WTC11 (cell line): Measurements from ENCODE around the gene MAST1. TPM values are rescaled to one million over a fixed set of nuclear protein-coding genes. Genes with fewer than 3 reads are reported as not detected.

Source experiments
- CREM ChIP-seq: sonication (generic); formaldehyde crosslinking; IDR thresholded peaks from 2 replicates; pipeline ENCODE4 v1.8.1; 2022; ENCODE audit warnings: mild to moderate bottlenecking, missing genetic modification reagents, moderate library complexity
- E2F1 ChIP-seq: sonication (generic); formaldehyde crosslinking; IDR thresholded peaks from 2 replicates; pipeline ENCODE4 v1.8.0; 2022; ENCODE audit warnings: mild to moderate bottlenecking, missing genetic modification reagents
- FOXJ3 ChIP-seq: sonication (generic); formaldehyde crosslinking; IDR thresholded peaks from 2 replicates; pipeline ENCODE4 v1.9.0; 2021; ENCODE audit warnings: missing genetic modification reagents, mild to moderate bottlenecking, borderline replicate concordance
- GABPB1 ChIP-seq: sonication (generic); formaldehyde crosslinking; IDR thresholded peaks from 2 replicates; pipeline ENCODE4 v1.8.1; 2023; ENCODE audit warnings: mild to moderate bottlenecking, missing genetic modification reagents
- HMGA2 ChIP-seq: fragments of 250-450 bp; sonication (Bioruptor Pico); IDR thresholded peaks from 2 replicates; pipeline ENCODE4 v1.4.0; 2021; ENCODE audit warnings: mild to moderate bottlenecking, moderate library complexity
- JAZF1 ChIP-seq: fragments of 250-450 bp; sonication (Bioruptor Pico); IDR thresholded peaks from 2 replicates; pipeline ENCODE4 v1.9.0; 2021; ENCODE audit warnings: moderate library complexity, mild to moderate bottlenecking, inconsistent platforms
- MXD4 ChIP-seq: fragments of 250-450 bp; sonication (Bioruptor Pico); IDR thresholded peaks from 2 replicates; pipeline ENCODE4 v1.8.0; 2021; ENCODE audit warnings: mild to moderate bottlenecking, moderate library complexity, borderline replicate concordance
- MYBL2 ChIP-seq: sonication (generic); formaldehyde crosslinking; IDR thresholded peaks from 2 replicates; pipeline ENCODE4 v1.8.1; 2023; ENCODE audit warnings: mild to moderate bottlenecking, moderate library complexity, missing genetic modification reagents
- NFE2L1 ChIP-seq: sonication (generic); formaldehyde crosslinking; IDR thresholded peaks from 2 replicates; pipeline ENCODE4 v1.8.1; 2023; ENCODE audit warnings: missing genetic modification reagents
- RELA ChIP-seq: sonication (generic); formaldehyde crosslinking; IDR thresholded peaks from 2 replicates; pipeline ENCODE4 v1.8.1; 2022; ENCODE audit warnings: missing genetic modification reagents, mild to moderate bottlenecking, borderline replicate concordance
- RORB ChIP-seq: fragments of 250-450 bp; sonication (Bioruptor Pico); IDR thresholded peaks from 2 replicates; pipeline ENCODE4 v1.9.0; 2021; ENCODE audit warnings: mild to moderate bottlenecking
- SMAD4 ChIP-seq: sonication (generic); formaldehyde crosslinking; IDR thresholded peaks from 2 replicates; pipeline ENCODE4 v1.8.0; 2022; ENCODE audit warnings: mild to moderate bottlenecking, missing genetic modification reagents
- SP1 ChIP-seq: sonication (generic); formaldehyde crosslinking; conservative IDR thresholded peaks from 2 replicates; pipeline ENCODE4 v1.8.1; 2022; ENCODE audit warnings: missing genetic modification reagents
- ZBTB21 ChIP-seq: sonication (generic); formaldehyde crosslinking; IDR thresholded peaks from 2 replicates; pipeline ENCODE4 v1.8.1; 2023; ENCODE audit warnings: mild to moderate bottlenecking, missing genetic modification reagents, borderline replicate concordance
- ZMAT4 ChIP-seq: fragments of 250-450 bp; sonication (Bioruptor Pico); IDR thresholded peaks from 2 replicates; pipeline ENCODE4 v1.9.0; 2021; ENCODE audit warnings: mild to moderate bottlenecking
- ZNF232 ChIP-seq: sonication (generic); formaldehyde crosslinking; IDR thresholded peaks from 2 replicates; pipeline ENCODE4 v1.8.0; 2022; ENCODE audit warnings: mild to moderate bottlenecking, missing genetic modification reagents
- ZNF263 ChIP-seq: sonication (generic); formaldehyde crosslinking; IDR thresholded peaks from 2 replicates; pipeline ENCODE4 v1.8.1; 2022; ENCODE audit warnings: low read depth, mild to moderate bottlenecking, moderate library complexity, missing genetic modification reagents
- total RNA-seq: library from RNA; stranded (reverse); gene quantifications from 3 replicates; pipeline ENCODE4 v1.2.3, GENCODE V29; 2021
- TF ChIP-seq, protein P1 (sequence below): sonication (generic); formaldehyde crosslinking; IDR thresholded peaks from 2 replicates; pipeline ENCODE4 v1.8.0; 2022; ENCODE audit warnings: mild to moderate bottlenecking, missing genetic modification reagents
- TF ChIP-seq, protein P2 (sequence below): sonication (generic); formaldehyde crosslinking; IDR thresholded peaks from 2 replicates; pipeline ENCODE4 v1.8.0; 2023; ENCODE audit warnings: mild to moderate bottlenecking, missing genetic modification reagents
- TF ChIP-seq, protein P3 (sequence below): sonication (generic); formaldehyde crosslinking; conservative IDR thresholded peaks from 2 replicates; pipeline ENCODE4 v1.8.1; 2023; ENCODE audit warnings: mild to moderate bottlenecking, low read depth, missing genetic modification reagents, moderate library complexity
- TF ChIP-seq, protein P4 (sequence below): sonication (generic); formaldehyde crosslinking; IDR thresholded peaks from 2 replicates; pipeline ENCODE4 v1.8.0; 2022; ENCODE audit warnings: mild to moderate bottlenecking, missing genetic modification reagents
- TF ChIP-seq, protein P5 (sequence below): fragments of 250-450 bp; sonication (Bioruptor Pico); IDR thresholded peaks from 2 replicates; pipeline ENCODE4 v1.9.0; 2021; ENCODE audit warnings: mild to moderate bottlenecking, borderline replicate concordance
- TF ChIP-seq, protein P6 (sequence below): sonication (generic); formaldehyde crosslinking; IDR thresholded peaks from 2 replicates; pipeline ENCODE4 v1.8.1; 2022; ENCODE audit warnings: missing genetic modification reagents, borderline replicate concordance

The MAST1 gene
- total RNA-seq, 1 experiment from 2014 or later = 24.3 TPM

DNA sequence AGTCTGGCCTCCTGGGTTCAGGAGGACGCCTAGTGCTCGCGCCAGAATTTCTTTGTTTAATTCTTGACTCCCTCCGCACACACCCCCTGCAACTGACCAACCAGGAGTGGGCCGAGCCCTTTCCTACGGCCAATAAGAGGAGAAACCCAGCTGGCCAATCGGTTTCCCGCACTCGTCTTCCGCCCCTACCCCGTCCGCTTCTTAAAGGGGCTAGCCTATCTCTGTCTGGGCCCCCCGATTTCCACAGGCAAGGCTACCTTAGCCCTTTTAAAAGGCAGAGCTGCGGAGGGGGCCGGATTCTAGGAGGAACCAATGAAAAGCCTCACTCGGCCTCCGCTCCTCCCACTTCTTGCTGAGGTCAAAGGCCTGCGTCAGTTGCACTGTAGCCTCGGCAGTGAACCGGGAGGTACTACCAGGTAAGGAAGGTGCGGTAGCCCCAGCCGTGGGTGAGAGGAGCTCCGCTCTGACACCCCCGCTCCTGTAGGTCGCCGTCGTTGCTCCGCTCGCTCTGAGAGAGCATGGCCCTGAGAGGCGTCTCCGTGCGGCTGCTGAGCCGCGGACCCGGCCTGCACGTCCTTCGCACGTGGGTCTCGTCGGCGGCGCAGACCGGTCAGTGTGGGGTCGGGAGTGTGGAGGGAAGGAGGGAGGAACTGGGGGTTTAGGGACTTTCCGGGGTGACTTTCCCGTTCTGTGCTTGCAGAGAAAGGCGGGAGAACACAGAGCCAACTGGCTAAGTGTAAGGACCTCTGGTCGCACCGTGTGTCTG is 52.7 kb downstream of the MAST1 start, which contains the start of gene GCDH (continued):
- TF ChIP-seq, protein P1, sequence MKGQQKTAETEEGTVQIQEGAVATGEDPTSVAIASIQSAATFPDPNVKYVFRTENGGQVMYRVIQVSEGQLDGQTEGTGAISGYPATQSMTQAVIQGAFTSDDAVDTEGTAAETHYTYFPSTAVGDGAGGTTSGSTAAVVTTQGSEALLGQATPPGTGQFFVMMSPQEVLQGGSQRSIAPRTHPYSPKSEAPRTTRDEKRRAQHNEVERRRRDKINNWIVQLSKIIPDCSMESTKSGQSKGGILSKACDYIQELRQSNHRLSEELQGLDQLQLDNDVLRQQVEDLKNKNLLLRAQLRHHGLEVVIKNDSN (CRISPR knock-in tag) = peak; percentile 58; the same call in 1 of the 2 replicates
- TF ChIP-seq ZNF232 (CRISPR knock-in tag) = 0 out of 2 replicates have a peak, but pooled peaks have one; percentile 27
- TF ChIP-seq RELA (CRISPR knock-in tag) = no peak
- TF ChIP-seq SMAD4 = no peak
- TF ChIP-seq MXD4 (CRISPR knock-in tag) = no peak
- TF ChIP-seq, protein P2, sequence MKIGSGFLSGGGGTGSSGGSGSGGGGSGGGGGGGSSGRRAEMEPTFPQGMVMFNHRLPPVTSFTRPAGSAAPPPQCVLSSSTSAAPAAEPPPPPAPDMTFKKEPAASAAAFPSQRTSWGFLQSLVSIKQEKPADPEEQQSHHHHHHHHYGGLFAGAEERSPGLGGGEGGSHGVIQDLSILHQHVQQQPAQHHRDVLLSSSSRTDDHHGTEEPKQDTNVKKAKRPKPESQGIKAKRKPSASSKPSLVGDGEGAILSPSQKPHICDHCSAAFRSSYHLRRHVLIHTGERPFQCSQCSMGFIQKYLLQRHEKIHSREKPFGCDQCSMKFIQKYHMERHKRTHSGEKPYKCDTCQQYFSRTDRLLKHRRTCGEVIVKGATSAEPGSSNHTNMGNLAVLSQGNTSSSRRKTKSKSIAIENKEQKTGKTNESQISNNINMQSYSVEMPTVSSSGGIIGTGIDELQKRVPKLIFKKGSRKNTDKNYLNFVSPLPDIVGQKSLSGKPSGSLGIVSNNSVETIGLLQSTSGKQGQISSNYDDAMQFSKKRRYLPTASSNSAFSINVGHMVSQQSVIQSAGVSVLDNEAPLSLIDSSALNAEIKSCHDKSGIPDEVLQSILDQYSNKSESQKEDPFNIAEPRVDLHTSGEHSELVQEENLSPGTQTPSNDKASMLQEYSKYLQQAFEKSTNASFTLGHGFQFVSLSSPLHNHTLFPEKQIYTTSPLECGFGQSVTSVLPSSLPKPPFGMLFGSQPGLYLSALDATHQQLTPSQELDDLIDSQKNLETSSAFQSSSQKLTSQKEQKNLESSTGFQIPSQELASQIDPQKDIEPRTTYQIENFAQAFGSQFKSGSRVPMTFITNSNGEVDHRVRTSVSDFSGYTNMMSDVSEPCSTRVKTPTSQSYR (CRISPR knock-in tag) = no peak
- peak; percentile 60; the same call in 1 of the 2 replicates for TF ChIP-seq ZBTB21 (CRISPR knock-in tag)
- TF ChIP-seq ZMAT4 (CRISPR knock-in tag) = no peak
- TF ChIP-seq, protein P3, sequence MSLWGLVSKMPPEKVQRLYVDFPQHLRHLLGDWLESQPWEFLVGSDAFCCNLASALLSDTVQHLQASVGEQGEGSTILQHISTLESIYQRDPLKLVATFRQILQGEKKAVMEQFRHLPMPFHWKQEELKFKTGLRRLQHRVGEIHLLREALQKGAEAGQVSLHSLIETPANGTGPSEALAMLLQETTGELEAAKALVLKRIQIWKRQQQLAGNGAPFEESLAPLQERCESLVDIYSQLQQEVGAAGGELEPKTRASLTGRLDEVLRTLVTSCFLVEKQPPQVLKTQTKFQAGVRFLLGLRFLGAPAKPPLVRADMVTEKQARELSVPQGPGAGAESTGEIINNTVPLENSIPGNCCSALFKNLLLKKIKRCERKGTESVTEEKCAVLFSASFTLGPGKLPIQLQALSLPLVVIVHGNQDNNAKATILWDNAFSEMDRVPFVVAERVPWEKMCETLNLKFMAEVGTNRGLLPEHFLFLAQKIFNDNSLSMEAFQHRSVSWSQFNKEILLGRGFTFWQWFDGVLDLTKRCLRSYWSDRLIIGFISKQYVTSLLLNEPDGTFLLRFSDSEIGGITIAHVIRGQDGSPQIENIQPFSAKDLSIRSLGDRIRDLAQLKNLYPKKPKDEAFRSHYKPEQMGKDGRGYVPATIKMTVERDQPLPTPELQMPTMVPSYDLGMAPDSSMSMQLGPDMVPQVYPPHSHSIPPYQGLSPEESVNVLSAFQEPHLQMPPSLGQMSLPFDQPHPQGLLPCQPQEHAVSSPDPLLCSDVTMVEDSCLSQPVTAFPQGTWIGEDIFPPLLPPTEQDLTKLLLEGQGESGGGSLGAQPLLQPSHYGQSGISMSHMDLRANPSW = no peak
- TF ChIP-seq SP1 = peak; percentile 98
- TF ChIP-seq GABPB1 (CRISPR knock-in tag) = peak; percentile 52; the same call in 1 of the 2 replicates
- TF ChIP-seq FOXJ3 (CRISPR knock-in tag) = no peak
- TF ChIP-seq, protein P4, sequence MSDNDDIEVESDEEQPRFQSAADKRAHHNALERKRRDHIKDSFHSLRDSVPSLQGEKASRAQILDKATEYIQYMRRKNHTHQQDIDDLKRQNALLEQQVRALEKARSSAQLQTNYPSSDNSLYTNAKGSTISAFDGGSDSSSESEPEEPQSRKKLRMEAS (CRISPR knock-in tag) = peak; percentile 94
- TF ChIP-seq CREM (CRISPR knock-in tag) = peak; percentile 95
- TF ChIP-seq, protein P5, sequence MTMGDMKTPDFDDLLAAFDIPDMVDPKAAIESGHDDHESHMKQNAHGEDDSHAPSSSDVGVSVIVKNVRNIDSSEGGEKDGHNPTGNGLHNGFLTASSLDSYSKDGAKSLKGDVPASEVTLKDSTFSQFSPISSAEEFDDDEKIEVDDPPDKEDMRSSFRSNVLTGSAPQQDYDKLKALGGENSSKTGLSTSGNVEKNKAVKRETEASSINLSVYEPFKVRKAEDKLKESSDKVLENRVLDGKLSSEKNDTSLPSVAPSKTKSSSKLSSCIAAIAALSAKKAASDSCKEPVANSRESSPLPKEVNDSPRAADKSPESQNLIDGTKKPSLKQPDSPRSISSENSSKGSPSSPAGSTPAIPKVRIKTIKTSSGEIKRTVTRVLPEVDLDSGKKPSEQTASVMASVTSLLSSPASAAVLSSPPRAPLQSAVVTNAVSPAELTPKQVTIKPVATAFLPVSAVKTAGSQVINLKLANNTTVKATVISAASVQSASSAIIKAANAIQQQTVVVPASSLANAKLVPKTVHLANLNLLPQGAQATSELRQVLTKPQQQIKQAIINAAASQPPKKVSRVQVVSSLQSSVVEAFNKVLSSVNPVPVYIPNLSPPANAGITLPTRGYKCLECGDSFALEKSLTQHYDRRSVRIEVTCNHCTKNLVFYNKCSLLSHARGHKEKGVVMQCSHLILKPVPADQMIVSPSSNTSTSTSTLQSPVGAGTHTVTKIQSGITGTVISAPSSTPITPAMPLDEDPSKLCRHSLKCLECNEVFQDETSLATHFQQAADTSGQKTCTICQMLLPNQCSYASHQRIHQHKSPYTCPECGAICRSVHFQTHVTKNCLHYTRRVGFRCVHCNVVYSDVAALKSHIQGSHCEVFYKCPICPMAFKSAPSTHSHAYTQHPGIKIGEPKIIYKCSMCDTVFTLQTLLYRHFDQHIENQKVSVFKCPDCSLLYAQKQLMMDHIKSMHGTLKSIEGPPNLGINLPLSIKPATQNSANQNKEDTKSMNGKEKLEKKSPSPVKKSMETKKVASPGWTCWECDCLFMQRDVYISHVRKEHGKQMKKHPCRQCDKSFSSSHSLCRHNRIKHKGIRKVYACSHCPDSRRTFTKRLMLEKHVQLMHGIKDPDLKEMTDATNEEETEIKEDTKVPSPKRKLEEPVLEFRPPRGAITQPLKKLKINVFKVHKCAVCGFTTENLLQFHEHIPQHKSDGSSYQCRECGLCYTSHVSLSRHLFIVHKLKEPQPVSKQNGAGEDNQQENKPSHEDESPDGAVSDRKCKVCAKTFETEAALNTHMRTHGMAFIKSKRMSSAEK = no peak
- TF ChIP-seq E2F1 (CRISPR knock-in tag) = no peak; the same call in 1 of the 2 replicates
- TF ChIP-seq HMGA2 (CRISPR knock-in tag) = no peak
- TF ChIP-seq NFE2L1 (CRISPR knock-in tag) = no peak
- no peak for TF ChIP-seq MYBL2
- no peak for TF ChIP-seq RORB (CRISPR knock-in tag)
- TF ChIP-seq, protein P6, sequence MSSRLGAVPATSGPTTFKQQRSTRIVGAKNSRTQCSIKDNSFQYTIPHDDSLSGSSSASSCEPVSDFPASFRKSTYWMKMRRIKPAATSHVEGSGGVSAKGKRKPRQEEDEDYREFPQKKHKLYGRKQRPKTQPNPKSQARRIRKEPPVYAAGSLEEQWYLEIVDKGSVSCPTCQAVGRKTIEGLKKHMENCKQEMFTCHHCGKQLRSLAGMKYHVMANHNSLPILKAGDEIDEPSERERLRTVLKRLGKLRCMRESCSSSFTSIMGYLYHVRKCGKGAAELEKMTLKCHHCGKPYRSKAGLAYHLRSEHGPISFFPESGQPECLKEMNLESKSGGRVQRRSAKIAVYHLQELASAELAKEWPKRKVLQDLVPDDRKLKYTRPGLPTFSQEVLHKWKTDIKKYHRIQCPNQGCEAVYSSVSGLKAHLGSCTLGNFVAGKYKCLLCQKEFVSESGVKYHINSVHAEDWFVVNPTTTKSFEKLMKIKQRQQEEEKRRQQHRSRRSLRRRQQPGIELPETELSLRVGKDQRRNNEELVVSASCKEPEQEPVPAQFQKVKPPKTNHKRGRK (CRISPR knock-in tag) = no peak
- no peak for TF ChIP-seq ZNF263 (CRISPR knock-in tag)
- no peak for TF ChIP-seq JAZF1 (CRISPR knock-in tag)
